Stomach (tissue), 9 donors: ENCODE results near the gene RBM39. TPM values are rescaled to one million over a fixed set of nuclear protein-coding genes. Genes with fewer than 3 reads are reported as not detected.

Source experiments
- DNase-seq, 2 donors: peaks; one replicate each; pipeline versions ENCODE4 v3.0.0 to v3.0.0-alpha.2; 2013 to 2019
- H3K27ac ChIP-seq, 5 donors: fragments of 200-600 bp in 4 of 5; sonication (generic) in 4 of 5; one replicate each; pipeline ENCODE4 v1.5.1; 2013 to 2019; ENCODE audit warnings: mild to moderate bottlenecking in 1 of 5, moderate library complexity in 1 of 5
- H3K27me3 ChIP-seq, 3 donors: fragments of 200-600 bp; sonication (generic); one replicate each; pipeline ENCODE4 v1.5.1; 2017 to 2019; ENCODE audit warnings: mixed run types in 1 of 3
- H3K36me3 ChIP-seq, 4 donors: fragments of 200-600 bp; sonication (generic); 1 replicate in 3 of 4; 2 replicates in 1 of 4; pipeline ENCODE4 v1.5.1; 2016 to 2019
- H3K4me1 ChIP-seq, 4 donors: fragments of 200-600 bp; sonication (generic); one replicate each; pipeline ENCODE4 v1.5.1; 2016 to 2019
- H3K4me3 ChIP-seq, 4 donors: fragments of 200-600 bp; sonication (generic) in 3 of 4; one replicate each; pipeline ENCODE4 v1.5.1; 2016 to 2019; ENCODE audit warnings: mild to moderate bottlenecking in 1 of 4
- H3K9me3 ChIP-seq, 4 donors: fragments of 200-600 bp; sonication (generic); one replicate each; pipeline ENCODE4 v1.5.1; 2016 to 2019
- EP300 ChIP-seq: sonication (generic); formaldehyde crosslinking; IDR thresholded peaks from one replicate; pipeline ENCODE4 v1.6.1; 2017; ENCODE audit warnings: antibody characterized with exemption
- POLR2A ChIP-seq, 4 donors: fragments of 450-650 bp; IDR thresholded peaks; one replicate each; pipeline ENCODE4 v1.6.1; 2016; ENCODE audit warnings: antibody characterized with exemption in 4 of 4, control low read depth in 2 of 4, mild to moderate bottlenecking in 1 of 4, moderate library complexity in 1 of 4
- POLR2AphosphoS5 ChIP-seq, 3 donors: sonication (generic); formaldehyde crosslinking; IDR thresholded peaks; one replicate each; pipeline ENCODE4 v1.6.1; 2016; ENCODE audit warnings: antibody characterized with exemption in 3 of 3
- WGBS, 5 donors: extraction: QIAGEN DNeasy Blood & Tissue Kit in 3 of 5; methylation state at CpG; one replicate each; pipeline versions ENCODE4 v1.1.5 to v1.1.7; 2013 to 2018; 5-methylcytosine and 5-hydroxymethylcytosine counted together
- intact Hi-C: fragments of 100-400 bp; cut with DNase I; formaldehyde crosslinking; loops from one replicate; pipeline ENCODE4 v1.15.1; 2023; ENCODE audit warnings: low total_unique reads
- polyA plus RNA-seq, 3 donors: library from polyadenylated mRNA; stranded (reverse); fragments of 200-250 nt; gene quantifications; one replicate each; pipeline ENCODE4 v1.2.3, GENCODE V29; 2013
- total RNA-seq, 5 donors: library from RNA; depleted of rRNA; stranded (reverse); fragments of >200 nt; gene quantifications; one replicate each; pipeline versions ENCODE4 v1.1.0 to v1.2.3, GENCODE V29; 2014 to 2016
- TF ChIP-seq, protein P1 (sequence below), 7 experiments: fragments of 450-650 bp in 4 of 7; fragments of 200-600 bp in 3 of 7; sonication (generic) in 3 of 7; IDR thresholded peaks; one replicate each; pipeline ENCODE4 v1.5.1; 2016 to 2019; ENCODE audit warnings: antibody characterized with exemption in 7 of 7, control low read depth in 2 of 7, mild to moderate bottlenecking in 1 of 7
- donor health status: healthy with polysubstance abuse.
- donor health status: Bipolar disorder and iron deficiency.
- donor health status: healthy.

Gene RBM39
- total and polyA plus RNA-seq, 8 donors, result 93.3 to 770 (median 396) TPM

DNA sequence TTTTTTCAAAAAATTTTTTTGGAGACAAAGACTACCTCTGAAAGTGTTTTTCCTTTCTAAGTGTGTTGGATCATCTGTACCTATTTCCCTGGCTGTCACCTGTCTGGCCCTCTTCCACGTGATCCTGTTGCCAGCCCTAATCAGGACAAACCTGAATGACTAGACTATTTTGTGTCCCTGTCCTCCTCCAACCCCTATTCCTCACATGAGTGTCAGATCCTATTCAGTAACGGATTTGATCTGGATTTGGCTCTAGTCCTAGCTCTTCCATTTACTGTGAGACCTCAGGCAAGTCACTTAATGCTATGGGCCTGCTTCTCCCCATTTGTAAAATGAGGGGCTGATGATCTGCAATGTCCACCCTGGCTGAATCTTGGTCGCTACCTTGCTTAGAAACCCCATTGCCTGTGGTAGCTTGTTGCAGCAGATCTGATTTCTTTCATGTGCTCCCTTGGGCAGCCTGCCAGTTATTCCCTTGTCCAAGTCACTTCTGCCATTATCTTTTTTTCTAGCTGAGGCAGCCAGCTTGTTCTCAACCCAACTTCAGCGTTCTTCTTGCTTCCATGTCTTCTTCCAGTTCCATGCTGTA is 34.5 kb upstream of the RBM39 start:
- intact Hi-C loops, result no loop called here
- Histone ChIP-seq H3K36me3 (peaks cover 0 to 26% (median 22%) of the 10 kb centered on the region in 4 donors), H3K27ac (peak overlapping the region; percentile 43 to 68 (median 57)), H3K27me3 (no peaks in the 10 kb centered on the region), H3K9me3 (no peaks in the 10 kb centered on the region), H3K4me3 (peak overlapping the region in 1 of 4 donors; percentile 10), H3K4me1 (peaks cover 34 to 70% (median 53%) of the 10 kb centered on the region in 4 donors)
- peak; percentile 72 to 77 for DNase-seq
- 24 to 51% (median 37%) methylated on average over 4 of the region's 4 CpGs for WGBS, 5 donors
- TF ChIP-seq POLR2AphosphoS5 (IDR thresholded peaks at IDR 0.05) (no peak), EP300 (no peak), POLR2A (IDR thresholded peaks at IDR 0.05) (no peak)
- TF ChIP-seq, protein P1, sequence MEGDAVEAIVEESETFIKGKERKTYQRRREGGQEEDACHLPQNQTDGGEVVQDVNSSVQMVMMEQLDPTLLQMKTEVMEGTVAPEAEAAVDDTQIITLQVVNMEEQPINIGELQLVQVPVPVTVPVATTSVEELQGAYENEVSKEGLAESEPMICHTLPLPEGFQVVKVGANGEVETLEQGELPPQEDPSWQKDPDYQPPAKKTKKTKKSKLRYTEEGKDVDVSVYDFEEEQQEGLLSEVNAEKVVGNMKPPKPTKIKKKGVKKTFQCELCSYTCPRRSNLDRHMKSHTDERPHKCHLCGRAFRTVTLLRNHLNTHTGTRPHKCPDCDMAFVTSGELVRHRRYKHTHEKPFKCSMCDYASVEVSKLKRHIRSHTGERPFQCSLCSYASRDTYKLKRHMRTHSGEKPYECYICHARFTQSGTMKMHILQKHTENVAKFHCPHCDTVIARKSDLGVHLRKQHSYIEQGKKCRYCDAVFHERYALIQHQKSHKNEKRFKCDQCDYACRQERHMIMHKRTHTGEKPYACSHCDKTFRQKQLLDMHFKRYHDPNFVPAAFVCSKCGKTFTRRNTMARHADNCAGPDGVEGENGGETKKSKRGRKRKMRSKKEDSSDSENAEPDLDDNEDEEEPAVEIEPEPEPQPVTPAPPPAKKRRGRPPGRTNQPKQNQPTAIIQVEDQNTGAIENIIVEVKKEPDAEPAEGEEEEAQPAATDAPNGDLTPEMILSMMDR (IDR thresholded peaks at IDR 0.05), result no peak

DNA sequence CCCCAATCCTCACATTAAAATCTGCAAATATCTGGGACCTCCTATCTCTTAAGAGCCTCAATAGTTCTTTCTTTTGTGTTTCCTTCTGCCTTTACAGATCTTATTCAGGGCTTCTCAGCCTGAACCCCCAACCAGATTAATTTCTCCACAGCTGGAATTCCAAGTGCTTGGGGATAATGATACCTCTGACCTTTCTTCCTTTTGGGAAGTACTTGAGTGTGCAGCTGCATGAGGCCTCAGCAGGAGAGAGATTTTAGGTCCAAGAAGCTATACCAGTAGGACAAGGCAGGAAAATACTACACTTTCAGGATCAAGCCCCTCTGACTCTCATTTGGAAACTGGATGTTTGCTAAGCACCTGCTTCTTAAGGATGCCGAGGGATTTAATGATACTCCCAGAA is 32.3 kb upstream of the RBM39 start:
- intact Hi-C loops, result no loop called here
- H3K4me1 ChIP-seq, result peaks cover 52 to 85% (median 68%) of the 10 kb centered on the region in 4 donors
- H3K36me3 ChIP-seq, result peaks cover 0 to 20% (median 14%) of the 10 kb centered on the region in 4 donors
- TF ChIP-seq, protein P1 (IDR thresholded peaks at IDR 0.05), result no peak
- TF ChIP-seq POLR2A (IDR thresholded peaks at IDR 0.05) (no peak), EP300 (no peak), POLR2AphosphoS5 (IDR thresholded peaks at IDR 0.05) (no peak)
- no peaks in the 10 kb centered on the region for H3K9me3 ChIP-seq
- 62 to 81% (median 79%) methylated on average over 1 of the region's 1 CpG for WGBS, 5 donors
- H3K27me3 ChIP-seq, result no peaks in the 10 kb centered on the region
- no peak overlapping the region for H3K4me3 ChIP-seq
- peak overlapping the region in 3 of 5 donors; percentile 95 to 97 (median 96) for H3K27ac ChIP-seq
- DNase-seq, result no peak

DNA sequence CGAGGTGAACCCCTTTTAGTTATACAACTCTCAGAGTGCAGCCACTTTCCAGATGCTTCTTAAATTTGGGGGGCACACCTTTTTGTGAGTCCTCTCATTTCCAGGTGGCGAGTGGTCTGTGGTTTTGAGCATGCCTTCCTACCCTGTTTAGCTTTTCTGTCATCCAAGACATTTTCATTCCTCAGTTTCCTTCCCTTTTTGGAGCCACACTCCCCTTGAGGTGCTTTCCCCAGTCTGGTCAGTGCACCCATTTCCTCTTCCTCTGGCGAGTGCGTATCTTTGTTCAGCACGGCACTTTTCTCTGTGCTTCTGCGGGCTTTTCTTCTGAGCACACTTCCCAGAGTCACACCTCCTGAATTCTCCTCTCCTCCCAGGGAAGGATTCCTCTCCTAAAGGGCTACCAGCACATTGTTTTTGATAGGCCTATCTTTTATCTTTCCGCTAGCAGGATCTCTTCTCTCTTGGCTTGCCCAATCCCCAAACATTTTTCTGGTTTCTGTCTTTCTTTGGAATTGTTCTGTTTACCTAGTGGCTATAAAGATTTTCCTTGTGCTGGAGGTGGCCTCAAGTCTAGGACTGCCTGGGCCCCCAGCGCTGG is 31.2 kb upstream of the RBM39 start:
- peak overlapping the region; percentile 60 to 79 (median 66) for H3K4me3 ChIP-seq
- peak overlapping the region; percentile 58 to 97 (median 95) for H3K27ac ChIP-seq
- 14 to 39% (median 29%) methylated on average over 8 of the region's 8 CpGs for WGBS, 5 donors
- H3K4me1 ChIP-seq, result peaks cover 63 to 87% (median 74%) of the 10 kb centered on the region in 4 donors
- no peaks in the 10 kb centered on the region for H3K9me3 ChIP-seq
- peaks cover 0 to 14% (median 8%) of the 10 kb centered on the region in 4 donors for H3K36me3 ChIP-seq
- no peak for TF ChIP-seq EP300
- TF ChIP-seq POLR2AphosphoS5 (IDR thresholded peaks at IDR 0.05), result peak in 2 of 3 donors; percentile 49 to 65
- no peaks in the 10 kb centered on the region for H3K27me3 ChIP-seq
- intact Hi-C loops, result no loop called here
- peak; percentile 52 to 54 for DNase-seq

DNA sequence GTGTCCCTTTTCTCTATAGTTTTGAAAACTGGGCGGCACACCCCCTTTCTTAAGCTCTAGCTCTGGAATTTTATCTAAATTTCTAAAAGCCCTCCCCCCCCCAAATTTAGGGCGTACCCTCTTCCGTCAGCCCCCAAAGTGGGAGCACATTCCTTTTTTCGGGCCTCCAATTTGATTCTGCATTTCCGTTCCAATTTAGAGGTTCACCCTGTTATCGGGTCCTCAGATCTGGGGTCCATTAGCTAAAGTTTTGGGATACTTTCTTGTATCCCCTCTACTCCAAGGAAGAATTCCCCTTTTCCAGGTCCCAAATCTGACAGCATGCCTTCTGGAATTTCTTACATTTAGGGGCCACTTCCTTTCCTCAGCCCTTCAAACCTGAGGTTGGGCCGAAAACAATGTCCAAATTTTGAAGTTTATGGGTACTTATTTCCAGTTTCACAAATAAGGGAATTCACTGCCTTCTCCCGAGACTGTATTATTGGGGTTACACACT is 30.6 kb upstream of the RBM39 start:
- Histone ChIP-seq H3K27ac (peak overlapping the region; percentile 93 to 97 (median 95)), H3K36me3 (peaks cover 0 to 14% (median 8%) of the 10 kb centered on the region in 4 donors), H3K27me3 (no peaks in the 10 kb centered on the region), H3K9me3 (no peaks in the 10 kb centered on the region), H3K4me1 (peaks cover 63 to 87% (median 75%) of the 10 kb centered on the region in 4 donors), H3K4me3 (peak overlapping the region; percentile 60 to 79 (median 66))
- intact Hi-C loops, result no loop called here
- 5 to 10% (median 6%) methylated on average over 8 of the region's 8 CpGs for WGBS, 5 donors
- DNase-seq, result no peak
- TF ChIP-seq EP300 (no peak), POLR2A (IDR thresholded peaks at IDR 0.05) (no peak), POLR2AphosphoS5 (IDR thresholded peaks at IDR 0.05) (no peak)
- TF ChIP-seq, protein P1 (IDR thresholded peaks at IDR 0.05), result no peak
